Loucy (cell line): Measurements from ENCODE around the gene GOSR1.

Source experiments
- H2AFZ ChIP-seq: fragments of 200-600 bp; sonication (generic); 2 replicates; pipeline ENCODE4 v1.6.0; 2016; ENCODE audit warnings: antibody characterized with exemption, mild to moderate bottlenecking, low read length, moderate library complexity
- H3F3A ChIP-seq: fragments of 200-600 bp; 2 replicates; pipeline ENCODE4 v1.6.0; 2016; ENCODE audit warnings: antibody characterized with exemption, low read depth, mild to moderate bottlenecking
- H3K27me3 ChIP-seq: fragments of 200-600 bp; sonication (generic); 2 replicates; pipeline ENCODE4 v1.6.1; 2014; ENCODE audit warnings: low read length, mild to moderate bottlenecking; ENCODE audit not compliant: insufficient read depth, poor library complexity, severe bottlenecking
- H3K36me3 ChIP-seq: fragments of 200-600 bp; sonication (generic); 2 replicates; pipeline ENCODE4 v1.6.1; 2016; ENCODE audit warnings: low read length; ENCODE audit not compliant: insufficient read depth
- H3K4me1 ChIP-seq: fragments of 200-600 bp; sonication (generic); 2 replicates; pipeline ENCODE4 v1.5.1; 2014; ENCODE audit warnings: low read length, mild to moderate bottlenecking; ENCODE audit not compliant: insufficient read depth, poor library complexity, severe bottlenecking
- H3K4me2 ChIP-seq: fragments of 200-600 bp; sonication (generic); 2 replicates; pipeline ENCODE4 v1.6.0; 2014; ENCODE audit warnings: antibody characterized with exemption, low read length, low read depth, mild to moderate bottlenecking; ENCODE audit not compliant: poor library complexity, severe bottlenecking
- H3K4me3 ChIP-seq: fragments of 200-600 bp; sonication (generic); 2 replicates; pipeline ENCODE4 v1.5.1; 2014; ENCODE audit warnings: low read length, mild to moderate bottlenecking, mixed read lengths; ENCODE audit not compliant: poor library complexity, severe bottlenecking
- H3K79me2 ChIP-seq: fragments of 200-600 bp; sonication (generic); 2 replicates; pipeline ENCODE4 v1.6.1; 2014; ENCODE audit warnings: low read length; ENCODE audit not compliant: insufficient read depth
- H3K9ac ChIP-seq: fragments of 200-600 bp; sonication (generic); 2 replicates; pipeline ENCODE4 v1.6.0; 2014; ENCODE audit warnings: mild to moderate bottlenecking, low read depth, low read length, moderate library complexity; ENCODE audit not compliant: poor library complexity, severe bottlenecking
- H3K9me2 ChIP-seq: fragments of 200-600 bp; sonication (generic); replicated peaks from 2 replicates; pipeline ENCODE4 v1.6.1; 2016; ENCODE audit warnings: low read depth, low read length, mixed read lengths
- H3K9me3 ChIP-seq: fragments of 200-600 bp; sonication (generic); 2 replicates; pipeline ENCODE4 v1.6.1; 2014; ENCODE audit warnings: mild to moderate bottlenecking, antibody characterized with exemption, low read length, low read depth; ENCODE audit not compliant: insufficient read depth
- H4K20me1 ChIP-seq: fragments of 200-600 bp; sonication (generic); 2 replicates; pipeline ENCODE4 v1.6.0; 2014; ENCODE audit warnings: antibody characterized with exemption, low read length, mild to moderate bottlenecking; ENCODE audit not compliant: insufficient read depth, poor library complexity, severe bottlenecking
- EZH2phosphoT487 ChIP-seq: fragments of 200-600 bp; IDR thresholded peaks from 2 replicates; pipeline ENCODE4 v1.6.1; 2018; ENCODE audit warnings: antibody characterized with exemption, mild to moderate bottlenecking, moderate library complexity, borderline replicate concordance
- TF ChIP-seq, protein P1 (sequence below): fragments of 200-600 bp; sonication (generic); conservative IDR thresholded peaks from 2 replicates; pipeline ENCODE4 v1.5.1; 2014; ENCODE audit warnings: mild to moderate bottlenecking, antibody characterized with exemption, low read length

Gene GOSR1

DNA sequence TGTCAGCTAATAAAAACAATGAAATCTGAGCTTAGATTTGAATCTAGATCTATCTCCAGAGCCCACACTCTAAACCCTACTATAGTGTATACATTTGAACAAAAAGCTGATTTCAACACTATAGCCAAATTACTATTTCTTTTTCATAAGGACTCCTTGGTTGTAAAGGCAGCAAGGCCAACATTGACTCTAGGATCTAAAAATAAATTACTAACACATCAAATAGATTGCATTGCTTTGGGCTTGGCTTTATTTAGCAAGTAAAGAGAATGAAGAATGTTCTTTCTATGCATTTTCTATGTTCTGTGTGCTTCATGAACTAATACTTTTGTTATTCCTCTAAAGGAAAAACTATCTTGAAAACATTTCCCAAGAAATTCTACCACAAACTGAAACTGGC, 5.3 kb downstream of the GOSR1 start:
- Histone ChIP-seq H3K4me1 (peaks cover 7% of the 10 kb centered on the region), H3K36me3 (peaks cover 54% of the 10 kb centered on the region; the same call in 1 of the 2 replicates), H3F3A (no peaks in the 10 kb centered on the region), H3K9ac (no peak overlapping the region), H3K27me3 (no peaks in the 10 kb centered on the region), H3K9me3 (no peaks in the 10 kb centered on the region), H3K4me3 (no peak overlapping the region), H2AFZ (no peak overlapping the region), H3K9me2 (no peaks in the 10 kb centered on the region), H3K79me2 (peaks cover 30% of the 10 kb centered on the region), H3K4me2 (no peak overlapping the region), H4K20me1 (peaks cover 4% of the 10 kb centered on the region)
- TF ChIP-seq, protein P1, sequence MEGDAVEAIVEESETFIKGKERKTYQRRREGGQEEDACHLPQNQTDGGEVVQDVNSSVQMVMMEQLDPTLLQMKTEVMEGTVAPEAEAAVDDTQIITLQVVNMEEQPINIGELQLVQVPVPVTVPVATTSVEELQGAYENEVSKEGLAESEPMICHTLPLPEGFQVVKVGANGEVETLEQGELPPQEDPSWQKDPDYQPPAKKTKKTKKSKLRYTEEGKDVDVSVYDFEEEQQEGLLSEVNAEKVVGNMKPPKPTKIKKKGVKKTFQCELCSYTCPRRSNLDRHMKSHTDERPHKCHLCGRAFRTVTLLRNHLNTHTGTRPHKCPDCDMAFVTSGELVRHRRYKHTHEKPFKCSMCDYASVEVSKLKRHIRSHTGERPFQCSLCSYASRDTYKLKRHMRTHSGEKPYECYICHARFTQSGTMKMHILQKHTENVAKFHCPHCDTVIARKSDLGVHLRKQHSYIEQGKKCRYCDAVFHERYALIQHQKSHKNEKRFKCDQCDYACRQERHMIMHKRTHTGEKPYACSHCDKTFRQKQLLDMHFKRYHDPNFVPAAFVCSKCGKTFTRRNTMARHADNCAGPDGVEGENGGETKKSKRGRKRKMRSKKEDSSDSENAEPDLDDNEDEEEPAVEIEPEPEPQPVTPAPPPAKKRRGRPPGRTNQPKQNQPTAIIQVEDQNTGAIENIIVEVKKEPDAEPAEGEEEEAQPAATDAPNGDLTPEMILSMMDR: no peak
- no peak for TF ChIP-seq EZH2phosphoT487

DNA sequence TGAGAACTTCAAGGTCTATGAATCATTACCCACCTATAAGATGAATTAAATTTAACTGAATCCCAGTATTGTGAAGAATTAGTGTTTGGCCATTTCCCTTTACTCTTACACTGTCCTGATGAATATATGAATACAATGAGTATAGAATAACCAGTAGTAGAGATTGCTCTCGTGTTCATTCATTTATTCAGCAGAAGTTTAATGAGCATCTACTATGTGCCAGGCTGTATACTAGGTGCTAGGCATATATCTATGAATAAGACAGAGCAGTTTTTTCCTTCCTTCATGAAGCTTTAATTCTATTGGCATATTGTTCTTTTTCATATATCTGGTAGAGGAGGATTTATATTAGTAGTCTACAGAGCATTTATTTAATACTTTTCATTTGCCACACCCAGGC, 6.0 kb downstream of the GOSR1 start:
- Histone ChIP-seq H3F3A (no peaks in the 10 kb centered on the region), H3K4me3 (no peak overlapping the region), H2AFZ (no peak overlapping the region), H3K4me1 (peaks cover under 1% of the 10 kb centered on the region), H3K9me3 (no peaks in the 10 kb centered on the region), H3K27me3 (no peaks in the 10 kb centered on the region), H3K4me2 (no peak overlapping the region), H3K36me3 (peaks cover 58% of the 10 kb centered on the region; the same call in 1 of the 2 replicates), H3K9ac (no peak overlapping the region), H3K79me2 (peaks cover 23% of the 10 kb centered on the region), H4K20me1 (peaks cover under 1% of the 10 kb centered on the region), H3K9me2 (no peaks in the 10 kb centered on the region)
- TF ChIP-seq EZH2phosphoT487: no peak
- TF ChIP-seq, protein P1: no peak

DNA sequence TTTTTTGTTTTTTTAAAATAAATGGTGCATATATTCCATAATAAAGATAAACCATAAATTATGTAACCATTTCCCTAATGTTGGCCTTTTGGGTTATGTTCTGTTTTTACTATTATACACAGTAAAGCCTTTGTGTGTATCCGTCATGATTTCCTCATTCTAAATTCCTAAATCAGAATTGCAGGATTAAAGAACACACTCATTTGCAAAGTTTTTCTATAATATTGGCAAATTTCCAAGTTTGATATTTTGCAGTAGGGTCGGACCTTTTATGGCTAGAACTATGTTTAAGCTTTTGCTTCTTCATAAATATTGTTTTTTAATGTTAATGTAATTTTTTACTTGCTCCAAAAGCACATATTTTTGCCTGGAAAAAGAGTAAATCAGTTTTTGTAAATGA, 16.6 kb downstream of the GOSR1 start:
- H2AFZ ChIP-seq: no peak overlapping the region
- H3F3A ChIP-seq: no peaks in the 10 kb centered on the region
- no peak overlapping the region for H3K4me2 ChIP-seq
- no peak overlapping the region for H3K9ac ChIP-seq
- no peaks in the 10 kb centered on the region for H3K9me2 ChIP-seq
- H3K4me1 ChIP-seq: no peaks in the 10 kb centered on the region
- no peak overlapping the region for H3K4me3 ChIP-seq
- H3K36me3 ChIP-seq: peaks cover 84% of the 10 kb centered on the region; the same call in 1 of the 2 replicates
- no peaks in the 10 kb centered on the region for H3K79me2 ChIP-seq
- no peaks in the 10 kb centered on the region for H4K20me1 ChIP-seq
- no peaks in the 10 kb centered on the region for H3K9me3 ChIP-seq
- TF ChIP-seq EZH2phosphoT487: no peak
- TF ChIP-seq, protein P1: no peak
- no peaks in the 10 kb centered on the region for H3K27me3 ChIP-seq
